Omental fat pad (tissue), 4 donors: ENCODE data around the gene LACTB. TPM values are rescaled to one million over a fixed set of nuclear protein-coding genes. Genes with fewer than 3 reads are reported as not detected.

Source experiments
- ATAC-seq: fragments of 150-250 bp; one replicate; pipeline ENCODE4 v1.9.1; 2016; ENCODE audit warnings: mild to moderate bottlenecking, moderate library complexity; ENCODE audit not compliant: low FRiP score
- DNase-seq: peaks from one replicate; pipeline ENCODE4 v3.0.0-alpha.2; 2019; ENCODE audit warnings: low spot score
- CTCF ChIP-seq, 3 donors: fragments of 450-650 bp; IDR thresholded peaks; one replicate each; pipeline ENCODE4 v1.5.1; 2016 to 2017; ENCODE audit warnings: antibody characterized with exemption in 3 of 3, mild to moderate bottlenecking in 3 of 3, moderate library complexity in 2 of 3
- total RNA-seq, 4 donors: library from RNA; depleted of rRNA; stranded (reverse); fragments of >200 nt; gene quantifications; one replicate each; pipeline ENCODE4 v1.1.0, GENCODE V29; 2016

The LACTB gene
- total RNA-seq, 4 donors from 2014 or later = 12.9 to 38.5 (median 20.6) TPM

GRCh38 chr15:63076714-63077046 lies 45.0 kb upstream of the LACTB start:
- no peak for DNase-seq
- no peak for TF ChIP-seq CTCF (IDR thresholded peaks at IDR 0.05)
- no peak for ATAC-seq

- ATAC-seq (no peak), DNase-seq (no peak)
- TF ChIP-seq CTCF (IDR thresholded peaks at IDR 0.05) = no peak
Measured at GRCh38 chr15:63077952-63078351, 43.7 kb upstream of the LACTB start.

- DNase-seq = no peak
- ATAC-seq = peak; percentile 36
Measured at GRCh38 chr15:63079947-63080626, 41.6 kb upstream of the LACTB start.

GRCh38 chr15:63080634-63081250 lies 40.9 kb upstream of the LACTB start:
- no peak for TF ChIP-seq CTCF (IDR thresholded peaks at IDR 0.05)
- ATAC-seq = no peak
- no peak for DNase-seq

More at GRCh38 chr15:63079947-63080626, 41.6 kb upstream of the LACTB start:
- TF ChIP-seq CTCF (IDR thresholded peaks at IDR 0.05) = no peak

- no peak for ATAC-seq
- no peak for DNase-seq
- no peak for TF ChIP-seq CTCF (IDR thresholded peaks at IDR 0.05)
Measured at GRCh38 chr15:63082366-63082765, 39.3 kb upstream of the LACTB start.

GRCh38 chr15:63083044-63083443 lies 38.6 kb upstream of the LACTB start:
- DNase-seq (no peak), ATAC-seq (peak; percentile 39)
- TF ChIP-seq CTCF (IDR thresholded peaks at IDR 0.05) = no peak

- ATAC-seq = peak; percentile 45
- no peak for TF ChIP-seq CTCF (IDR thresholded peaks at IDR 0.05)
- DNase-seq = no peak
Measured at GRCh38 chr15:63083541-63083940, 38.1 kb upstream of the LACTB start.
